ENCODE results near the gene KIR2DL1. TPM values are rescaled to one million over a fixed set of nuclear protein-coding genes. Genes with fewer than 3 reads are reported as not detected.
"Not testable (repeated sequence)": the region's sequence is repeated elsewhere in the genome, so short reads cannot be mapped to it uniquely, and the experiment has no call there.

The KIR2DL1 gene
- total RNA-seq (not detected), polyA plus RNA-seq (under 1 TPM in 1 of 2 donors, not detected in 1; 0.15 TPM)

- H3K4me3 ChIP-seq (ENCODE audit: low read length in 2 of 2); H3K27ac Mint-ChIP-seq; POLR2A ChIA-PET (ENCODE audit: partially characterized antibody); H3K4me1 ChIP-seq (ENCODE audit: insufficient read depth, low read length); H3K36me3 ChIP-seq (ENCODE audit: insufficient read depth, low read length); H3K9me3 ChIP-seq (ENCODE audit: control insufficient read depth in 1 of 2, low read length in 2 of 2); CTCF ChIA-PET (ENCODE audit: partially characterized antibody); intact Hi-C loops (cut with micrococcal nuclease); H3K27me3 ChIP-seq (ENCODE audit: insufficient read depth, low read length); H3K4me1 Mint-ChIP-seq; DNase-seq; H3K36me3 Mint-ChIP-seq; H3K27ac ChIP-seq (ENCODE audit: low read depth, low read length): not testable (repeated sequence)
- H3K9me3 Mint-ChIP-seq, result peaks cover 0 to 17% (median 1%) of the 10 kb centered on the region in 8 donors
- H3K4me3 Mint-ChIP-seq, result peak within 1 kb of the TSS in 1 of 8 donors; percentile 0
- peaks cover 5 to 15% of the 10 kb centered on the region in 2 donors for H3K27me3 Mint-ChIP-seq
Measured at GRCh38 chr19:54769646-54770045, at the start of gene KIR2DL1. Gene KIR2DL1 (plus strand): TSS chr19:54769793. CDS start chr19:54769851, 58 bp downstream.

GRCh38 chr19:54724142-54724541 is 45.5 kb upstream of the KIR2DL1 start, which contains the start of gene KIR3DL3:
Gene KIR3DL3 (plus strand): TSS chr19:54724442. CDS start chr19:54724497, 55 bp downstream.
- peak within 1 kb of the TSS in 1 of 8 donors; percentile 13 for H3K4me3 Mint-ChIP-seq
- intact Hi-C loops (cut with micrococcal nuclease), result no loop called here
- no peak for DNase-seq
- no peaks in the 10 kb centered on the region for H3K4me1 ChIP-seq (ENCODE audit: insufficient read depth, low read length)
- peaks cover 5 to 53% (median 23%) of the 10 kb centered on the region in 8 donors for H3K9me3 Mint-ChIP-seq
- H3K36me3 Mint-ChIP-seq, result no peaks in the 10 kb centered on the region
- no peak within 1 kb of the TSS for H3K27ac Mint-ChIP-seq
- H3K36me3 ChIP-seq (ENCODE audit: insufficient read depth, low read length), result no peaks in the 10 kb centered on the region
- H3K27ac ChIP-seq (ENCODE audit: low read depth, low read length), result no peak within 1 kb of the TSS
- peaks cover 0 to 3% (median 0%) of the 10 kb centered on the region in 4 donors for H3K4me1 Mint-ChIP-seq
- peaks cover 0 to 9% of the 10 kb centered on the region in 2 donors for H3K9me3 ChIP-seq (ENCODE audit: control insufficient read depth in 1 of 2, low read length in 2 of 2)
- ChIA-PET CTCF (ENCODE audit: partially characterized antibody) (no interaction called here), POLR2A (ENCODE audit: partially characterized antibody) (no interaction called here)
- peaks cover 5 to 6% of the 10 kb centered on the region in 2 donors for H3K27me3 Mint-ChIP-seq
- no peak within 1 kb of the TSS for H3K4me3 ChIP-seq (ENCODE audit: low read length in 2 of 2)
- H3K27me3 ChIP-seq (ENCODE audit: insufficient read depth, low read length), result no peaks in the 10 kb centered on the region

GRCh38 chr19:54724644-54725043 is 44.9 kb upstream of the KIR2DL1 start:
- ChIA-PET POLR2A (ENCODE audit: partially characterized antibody) (no interaction called here), CTCF (ENCODE audit: partially characterized antibody) (no interaction called here)
- H3K36me3 Mint-ChIP-seq, result no peaks in the 10 kb centered on the region
- Histone ChIP-seq H3K36me3 (ENCODE audit: insufficient read depth, low read length) (no peaks in the 10 kb centered on the region), H3K27me3 (ENCODE audit: insufficient read depth, low read length) (no peaks in the 10 kb centered on the region), H3K4me1 (ENCODE audit: insufficient read depth, low read length) (no peaks in the 10 kb centered on the region), H3K9me3 (ENCODE audit: control insufficient read depth in 1 of 2, low read length in 2 of 2) (peaks cover 0 to 9% of the 10 kb centered on the region in 2 donors), H3K4me3 (ENCODE audit: low read length in 2 of 2) (no peak overlapping the region), H3K27ac (ENCODE audit: low read depth, low read length) (no peak overlapping the region)
- peaks cover 0 to 4% (median 0%) of the 10 kb centered on the region in 4 donors for H3K4me1 Mint-ChIP-seq
- no peak overlapping the region for H3K27ac Mint-ChIP-seq
- peak overlapping the region in 1 of 8 donors; percentile 13 for H3K4me3 Mint-ChIP-seq
- peaks cover 5 to 6% of the 10 kb centered on the region in 2 donors for H3K27me3 Mint-ChIP-seq
- peaks cover 5 to 48% (median 22%) of the 10 kb centered on the region in 8 donors for H3K9me3 Mint-ChIP-seq
- DNase-seq, result no peak
- intact Hi-C loops (cut with micrococcal nuclease), result no loop called here

GRCh38 chr19:54725321-54725720 is 44.3 kb upstream of the KIR2DL1 start:
- no peak overlapping the region for H3K27ac ChIP-seq (ENCODE audit: low read depth, low read length)
- no peak overlapping the region for H3K4me3 Mint-ChIP-seq
- no peak overlapping the region for H3K27ac Mint-ChIP-seq
- ChIA-PET POLR2A (ENCODE audit: partially characterized antibody) (no interaction called here), CTCF (ENCODE audit: partially characterized antibody) (no interaction called here)
- H3K27me3 ChIP-seq (ENCODE audit: insufficient read depth, low read length), result no peaks in the 10 kb centered on the region
- intact Hi-C loops (cut with micrococcal nuclease), result no loop called here
- peaks cover 0 to 4% (median 0%) of the 10 kb centered on the region in 4 donors for H3K4me1 Mint-ChIP-seq
- H3K4me3 ChIP-seq (ENCODE audit: low read length in 2 of 2), result no peak overlapping the region
- no peaks in the 10 kb centered on the region for H3K36me3 ChIP-seq (ENCODE audit: insufficient read depth, low read length)
- peaks cover 5 to 6% of the 10 kb centered on the region in 2 donors for H3K27me3 Mint-ChIP-seq
- peaks cover 5 to 41% (median 20%) of the 10 kb centered on the region in 8 donors for H3K9me3 Mint-ChIP-seq
- peaks cover 0 to 9% of the 10 kb centered on the region in 2 donors for H3K9me3 ChIP-seq (ENCODE audit: control insufficient read depth in 1 of 2, low read length in 2 of 2)
- DNase-seq, result no peak
- H3K36me3 Mint-ChIP-seq, result no peaks in the 10 kb centered on the region
- H3K4me1 ChIP-seq (ENCODE audit: insufficient read depth, low read length), result no peaks in the 10 kb centered on the region

GRCh38 chr19:54727562-54727961 is 42.0 kb upstream of the KIR2DL1 start:
- H3K9me3 ChIP-seq (ENCODE audit: control insufficient read depth in 1 of 2, low read length in 2 of 2), result no peaks in the 10 kb centered on the region
- Mint-ChIP-seq H3K27ac (no peak overlapping the region), H3K36me3 (no peaks in the 10 kb centered on the region), H3K4me3 (no peak overlapping the region), H3K9me3 (peaks cover 2 to 24% (median 9%) of the 10 kb centered on the region in 8 donors), H3K27me3 (peaks cover 11% of the 10 kb centered on the region in 2 donors), H3K4me1 (peaks cover 0 to 4% (median 0%) of the 10 kb centered on the region in 4 donors)
- POLR2A ChIA-PET (ENCODE audit: partially characterized antibody), result no interaction called here
- intact Hi-C loops (cut with micrococcal nuclease), result no loop called here
- no peak for DNase-seq
- no peaks in the 10 kb centered on the region for H3K27me3 ChIP-seq (ENCODE audit: insufficient read depth, low read length)
- CTCF ChIA-PET (ENCODE audit: partially characterized antibody), result no interaction called here
- no peaks in the 10 kb centered on the region for H3K4me1 ChIP-seq (ENCODE audit: insufficient read depth, low read length)
- H3K4me3 ChIP-seq (ENCODE audit: low read length in 2 of 2), result no peak overlapping the region
- H3K36me3 ChIP-seq (ENCODE audit: insufficient read depth, low read length), result no peaks in the 10 kb centered on the region
- no peak overlapping the region for H3K27ac ChIP-seq (ENCODE audit: low read depth, low read length)

GRCh38 chr19:54728167-54728566 is 41.4 kb upstream of the KIR2DL1 start:
- POLR2A ChIA-PET (ENCODE audit: partially characterized antibody), result no interaction called here
- no peaks in the 10 kb centered on the region for H3K36me3 ChIP-seq (ENCODE audit: insufficient read depth, low read length)
- no peaks in the 10 kb centered on the region for H3K9me3 ChIP-seq (ENCODE audit: control insufficient read depth in 1 of 2, low read length in 2 of 2)
- H3K27me3 ChIP-seq (ENCODE audit: insufficient read depth, low read length), result no peaks in the 10 kb centered on the region
- Mint-ChIP-seq H3K27ac (no peak overlapping the region), H3K36me3 (no peaks in the 10 kb centered on the region), H3K4me1 (peaks cover 0 to 4% (median 0%) of the 10 kb centered on the region in 4 donors), H3K4me3 (no peak overlapping the region), H3K9me3 (peaks cover 2 to 25% (median 9%) of the 10 kb centered on the region in 8 donors), H3K27me3 (peaks cover 11 to 12% of the 10 kb centered on the region in 2 donors)
- H3K27ac ChIP-seq (ENCODE audit: low read depth, low read length), result no peak overlapping the region
- no peak for DNase-seq
- no peak overlapping the region for H3K4me3 ChIP-seq (ENCODE audit: low read length in 2 of 2)
- CTCF ChIA-PET (ENCODE audit: partially characterized antibody), result no interaction called here
- no peaks in the 10 kb centered on the region for H3K4me1 ChIP-seq (ENCODE audit: insufficient read depth, low read length)
- intact Hi-C loops (cut with micrococcal nuclease), result no loop called here

- Histone ChIP-seq H3K36me3 (ENCODE audit: insufficient read depth, low read length) (no peaks in the 10 kb centered on the region), H3K4me3 (ENCODE audit: low read length in 2 of 2) (no peak overlapping the region), H3K4me1 (ENCODE audit: insufficient read depth, low read length) (no peaks in the 10 kb centered on the region), H3K27ac (ENCODE audit: low read depth, low read length) (no peak overlapping the region), H3K27me3 (ENCODE audit: insufficient read depth, low read length) (no peaks in the 10 kb centered on the region), H3K9me3 (ENCODE audit: control insufficient read depth in 1 of 2, low read length in 2 of 2) (no peaks in the 10 kb centered on the region)
- no peak overlapping the region for H3K4me3 Mint-ChIP-seq
- H3K9me3 Mint-ChIP-seq, result peaks cover 2 to 26% (median 11%) of the 10 kb centered on the region in 8 donors
- peaks cover 0 to 4% (median 0%) of the 10 kb centered on the region in 4 donors for H3K4me1 Mint-ChIP-seq
- peaks cover 12% of the 10 kb centered on the region in 2 donors for H3K27me3 Mint-ChIP-seq
- H3K36me3 Mint-ChIP-seq, result no peaks in the 10 kb centered on the region
- no peak overlapping the region for H3K27ac Mint-ChIP-seq
- CTCF ChIA-PET (ENCODE audit: partially characterized antibody), result no interaction called here
- POLR2A ChIA-PET (ENCODE audit: partially characterized antibody), result no interaction called here
- DNase-seq, result no peak
- intact Hi-C loops (cut with micrococcal nuclease), result no loop called here
Measured at GRCh38 chr19:54729416-54730188, 40.0 kb upstream of the KIR2DL1 start.
